Left ventricle myocardium superior (tissue), 1 donor: ENCODE results near the gene BLOC1S4. TPM values are rescaled to one million over a fixed set of nuclear protein-coding genes. Genes with fewer than 3 reads are reported as not detected.

Experiments
- ATAC-seq: fragments of 200-7000 bp; cut with Tn5 transposase; one replicate; pipeline ENCODE4 v1.9.1; 2020; ENCODE audit warnings: mild to moderate bottlenecking, moderate library complexity
- DNase-seq: peaks from one replicate; pipeline ENCODE4 v3.0.0-alpha.2; 2020
- intact Hi-C: fragments of 100-400 bp; cut with micrococcal nuclease; formaldehyde crosslinking; loops from one replicate; pipeline ENCODE4 v1.11.0; 2022
- total RNA-seq: library from RNA; stranded (reverse); fragmentation: NEBNext Ultra II Directional; extraction: Animal tissue kit (Norgen Biotek cat#: 25700); gene quantifications from one replicate; pipeline ENCODE4 v1.2.1, GENCODE V29; 2021
- donor health status: DM: no; HTN: yes; CAD: no; lungs with severe emphysema.

The BLOC1S4 gene
- total RNA-seq, 1 donor from 2014 or later, result 7.3 TPM

GRCh38 chr4:6688879-6689505 lies 27.0 kb upstream of the BLOC1S4 start:
- DNase-seq (peak; percentile 48), ATAC-seq (peak; percentile 44)
- intact Hi-C loops, result no loop called here

GRCh38 chr4:6689506-6689960 lies 26.4 kb upstream of the BLOC1S4 start:
- intact Hi-C loops, result no loop called here
- DNase-seq (no peak), ATAC-seq (no peak)

- no peak for DNase-seq
- no peak for ATAC-seq
- intact Hi-C loops, result no loop called here
These were observed 23.6 kb upstream of the BLOC1S4 start for GRCh38 chr4:6692379-6692778.

GRCh38 chr4:6692806-6693205 lies 23.2 kb upstream of the BLOC1S4 start:
- no peak for DNase-seq
- intact Hi-C loops, result no loop called here

GRCh38 chr4:6693231-6694176 lies 22.5 kb upstream of the BLOC1S4 start, which contains the start of gene S100P:
Gene S100P (plus strand): TSS chr4:6693878. CDS start chr4:6693933, 55 bp downstream.
- intact Hi-C loops, result no loop called here
- no peak for ATAC-seq

More at GRCh38 chr4:6692806-6693205, 23.2 kb upstream of the BLOC1S4 start:
- ATAC-seq, result no peak

GRCh38 chr4:6694177-6694901 lies 21.6 kb upstream of the BLOC1S4 start:
- intact Hi-C loops, result no loop called here
- DNase-seq, result no peak
- ATAC-seq, result no peak

More at GRCh38 chr4:6693231-6694176, 22.5 kb upstream of the BLOC1S4 start, which contains the start of gene S100P:
- no peak for DNase-seq

GRCh38 chr4:6695660-6696610 lies 20.0 kb upstream of the BLOC1S4 start:
- DNase-seq (no peak), ATAC-seq (peak; percentile 22)
- intact Hi-C loops, result no loop called here

GRCh38 chr4:6696611-6697010 lies 19.4 kb upstream of the BLOC1S4 start:
- peak; percentile 87 for ATAC-seq
- DNase-seq, result no peak
- intact Hi-C loops, result no loop called here

- ATAC-seq (no peak), DNase-seq (no peak)
- intact Hi-C loops, result no loop called here
These were observed 18.8 kb upstream of the BLOC1S4 start for GRCh38 chr4:6697131-6697530.

- ATAC-seq, result no peak
- intact Hi-C loops, result no loop called here
- DNase-seq, result no peak
These were observed 16.6 kb upstream of the BLOC1S4 start for GRCh38 chr4:6699388-6699787.

- no peak for ATAC-seq
- intact Hi-C loops, result no loop called here
These were observed 16.1 kb upstream of the BLOC1S4 start for GRCh38 chr4:6699903-6700302.

GRCh38 chr4:6701371-6701770 lies 14.6 kb upstream of the BLOC1S4 start:
- intact Hi-C loops, result no loop called here
- no peak for ATAC-seq
- no peak for DNase-seq

More at GRCh38 chr4:6699903-6700302, 16.1 kb upstream of the BLOC1S4 start:
- no peak for DNase-seq

GRCh38 chr4:6702761-6703160 lies 13.2 kb upstream of the BLOC1S4 start:
- no peak for DNase-seq
- no peak for ATAC-seq
- intact Hi-C loops, result no loop called here

- ATAC-seq, result peak; percentile 28
- no peak for DNase-seq
- intact Hi-C loops, result no loop called here
These were observed 12.2 kb upstream of the BLOC1S4 start for GRCh38 chr4:6703786-6704185.

- ATAC-seq (no peak), DNase-seq (no peak)
- intact Hi-C loops, result no loop called here
These were observed 10.3 kb upstream of the BLOC1S4 start for GRCh38 chr4:6705646-6706045.

GRCh38 chr4:6706173-6706572 lies 9.8 kb upstream of the BLOC1S4 start:
- ATAC-seq, result no peak
- intact Hi-C loops, result no loop called here

GRCh38 chr4:6709230-6710114 lies 6.5 kb upstream of the BLOC1S4 start, which contains the start of gene MRFAP1L1:
Gene MRFAP1L1 (minus strand): TSS chr4:6709865. CDS start chr4:6709629, 236 bp downstream.
- ATAC-seq, result peak; percentile 91
- intact Hi-C loops, result no loop called here

More at GRCh38 chr4:6706173-6706572, 9.8 kb upstream of the BLOC1S4 start:
- no peak for DNase-seq

More at GRCh38 chr4:6709230-6710114, 6.5 kb upstream of the BLOC1S4 start, which contains the start of gene MRFAP1L1:
- DNase-seq, result peak; percentile 98
